Stomach (tissue), 4 donors: ENCODE measurements around the gene KCNAB2.

Source experiments
- CTCF ChIP-seq, 7 experiments: fragments of 450-650 bp in 4 of 7; fragments of 200-600 bp in 3 of 7; sonication (generic) in 3 of 7; IDR thresholded peaks; one replicate each; pipeline ENCODE4 v1.5.1; 2016 to 2019; ENCODE audit warnings: antibody characterized with exemption in 7 of 7, control low read depth in 2 of 7, mild to moderate bottlenecking in 1 of 7
- POLR2A ChIP-seq, 4 donors: fragments of 450-650 bp; IDR thresholded peaks; one replicate each; pipeline ENCODE4 v1.6.1; 2016; ENCODE audit warnings: antibody characterized with exemption in 4 of 4, control low read depth in 2 of 4, mild to moderate bottlenecking in 1 of 4, moderate library complexity in 1 of 4
- POLR2AphosphoS5 ChIP-seq, 3 donors: sonication (generic); formaldehyde crosslinking; IDR thresholded peaks; one replicate each; pipeline ENCODE4 v1.6.1; 2016; ENCODE audit warnings: antibody characterized with exemption in 3 of 3

GRCh38 chr1:6087958-6088357, 42.3 kb downstream of the KCNAB2 start:
- TF ChIP-seq CTCF (IDR thresholded peaks at IDR 0.05) = no peak
- TF ChIP-seq POLR2AphosphoS5 (IDR thresholded peaks at IDR 0.05) = no peak
- no peak for TF ChIP-seq POLR2A (IDR thresholded peaks at IDR 0.05)
